ENCODE measurements around the gene WSCD1.

DNA sequence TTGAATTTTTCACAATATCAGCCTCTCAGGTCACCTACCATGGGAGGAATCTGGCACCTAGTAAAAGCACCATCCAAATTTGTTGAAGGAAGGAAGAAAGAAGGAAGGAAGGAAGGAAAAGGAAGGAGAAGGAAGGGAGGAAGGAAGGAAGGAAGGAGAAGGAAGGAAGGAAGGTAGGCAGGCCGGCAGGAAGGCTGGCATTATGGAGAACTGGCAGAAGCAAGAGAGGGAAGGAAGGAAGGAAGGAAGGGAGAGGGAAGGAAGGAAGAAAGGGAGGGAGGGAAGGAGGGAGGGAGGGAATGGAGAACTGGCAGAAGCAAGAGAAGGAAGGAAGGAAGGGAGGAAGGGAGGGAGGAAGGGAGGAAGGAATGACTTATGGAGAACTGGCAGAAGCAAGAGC, 24.3 kb downstream of the WSCD1 start:
- TF ChIP-seq FOXP2 (optimal IDR thresholded peaks at IDR 0.05; ENCODE audit: control extremely low read depth, extremely low read length, insufficient read depth), result no peak
- TF ChIP-seq EZH2 (IDR thresholded peaks at IDR 0.05), result no peak
